HG03520 (cell line): ENCODE results near the gene SERPIND1.
"Not testable (repeated sequence)": the region's sequence is repeated elsewhere in the genome, so short reads cannot be mapped to it uniquely, and the experiment has no call there.

ENCODE experiments used
- ATAC-seq: cut with Tn5 transposase; IDR thresholded peaks from one replicate; pipeline ENCODE4 v1.9.1; 2021; ENCODE audit warnings: mild to moderate bottlenecking, moderate library complexity; ENCODE audit not compliant: unreplicated experiment

Gene SERPIND1

GRCh38 chr22:20746431-20747189 is 27.3 kb upstream of the SERPIND1 start:
- ATAC-seq = no peak

- no peak for ATAC-seq
These were observed 26.7 kb upstream of the SERPIND1 start for GRCh38 chr22:20747223-20747622.

- no peak for ATAC-seq
These were observed 25.8 kb upstream of the SERPIND1 start for GRCh38 chr22:20748082-20748481.

GRCh38 chr22:20748731-20749428 is 25.0 kb upstream of the SERPIND1 start:
- ATAC-seq = peak; percentile 70

GRCh38 chr22:20749453-20749852 is 24.5 kb upstream of the SERPIND1 start:
- ATAC-seq = no peak

- no peak for ATAC-seq
These were observed 23.3 kb upstream of the SERPIND1 start for GRCh38 chr22:20750461-20751184.

- ATAC-seq = no peak
These were observed 22.6 kb upstream of the SERPIND1 start for GRCh38 chr22:20751185-20751851.

GRCh38 chr22:20752104-20752741 is 21.7 kb upstream of the SERPIND1 start:
- ATAC-seq = no peak

GRCh38 chr22:20752873-20753272 is 21.0 kb upstream of the SERPIND1 start:
- no peak for ATAC-seq

- no peak for ATAC-seq
These were observed 17.1 kb upstream of the SERPIND1 start for GRCh38 chr22:20756846-20757245.

GRCh38 chr22:20758688-20759087 is 15.2 kb upstream of the SERPIND1 start:
- ATAC-seq = no peak

- no peak for ATAC-seq
These were observed 13.8 kb upstream of the SERPIND1 start for GRCh38 chr22:20760084-20760483.

- ATAC-seq = no peak
These were observed 12.4 kb upstream of the SERPIND1 start for GRCh38 chr22:20761536-20761935.

GRCh38 chr22:20762233-20762796 is 11.6 kb upstream of the SERPIND1 start:
- ATAC-seq = no peak

- ATAC-seq = no peak
These were observed 10.1 kb upstream of the SERPIND1 start for GRCh38 chr22:20763630-20764470.

GRCh38 chr22:20764471-20764720 is 9.5 kb upstream of the SERPIND1 start:
- no peak for ATAC-seq

GRCh38 chr22:20764729-20765128 is 9.2 kb upstream of the SERPIND1 start:
- no peak for ATAC-seq

GRCh38 chr22:20765938-20766337 is 8.0 kb upstream of the SERPIND1 start:
- no peak for ATAC-seq

GRCh38 chr22:20766530-20766929 is 7.4 kb upstream of the SERPIND1 start:
- ATAC-seq = no peak

GRCh38 chr22:20769496-20769826 is 4.5 kb upstream of the SERPIND1 start:
- ATAC-seq = not testable (repeated sequence)
